SU-DHL-6 (cell line): ENCODE results near the gene PATZ1.

ENCODE experiments used
- H2AFZ ChIP-seq: fragments of 200-600 bp; sonication (generic); 2 replicates; pipeline ENCODE4 v1.6.1; 2014; ENCODE audit warnings: low read depth, mild to moderate bottlenecking, moderate library complexity, mixed read lengths, antibody characterized with exemption, low read length; ENCODE audit not compliant: severe bottlenecking
- H3F3A ChIP-seq: fragments of 200-600 bp; shearing (Covaris generic); 2 replicates; pipeline ENCODE4 v1.6.0; 2016; ENCODE audit warnings: antibody characterized with exemption, mild to moderate bottlenecking; ENCODE audit not compliant: insufficient read depth
- H3K27ac ChIP-seq: fragments of 200-600 bp; sonication (generic); 2 replicates; pipeline ENCODE4 v1.5.1; 2016; ENCODE audit warnings: low read depth, mild to moderate bottlenecking, low read length, moderate library complexity, mixed read lengths
- H3K27me3 ChIP-seq: fragments of 200-600 bp; sonication (generic), shearing (Covaris generic); 2 replicates; pipeline ENCODE4 v1.6.0; 2014; ENCODE audit warnings: mild to moderate bottlenecking, low read length
- H3K36me3 ChIP-seq: fragments of 200-600 bp; sonication (generic); 2 replicates; pipeline ENCODE4 v1.6.1; 2014; ENCODE audit warnings: mild to moderate bottlenecking, low read length, mixed read lengths
- H3K4me2 ChIP-seq: fragments of 300-600, 200-600 bp; shearing (Covaris generic), sonication (generic); 2 replicates; pipeline ENCODE4 v1.6.0; 2014; ENCODE audit warnings: low read length, low read depth, mild to moderate bottlenecking; ENCODE audit not compliant: poor library complexity, severe bottlenecking
- H3K4me3 ChIP-seq: fragments of 200-600 bp; sonication (generic); 2 replicates; pipeline ENCODE4 v1.5.1; 2014; ENCODE audit warnings: antibody characterized with exemption, low read length, mild to moderate bottlenecking, mixed read lengths; ENCODE audit not compliant: insufficient read depth, poor library complexity, severe bottlenecking
- H3K79me2 ChIP-seq: fragments of 200-600 bp; sonication (generic); 2 replicates; pipeline ENCODE4 v1.6.1; 2014; ENCODE audit warnings: mild to moderate bottlenecking, low read length, moderate library complexity; ENCODE audit not compliant: insufficient read depth
- H3K9ac ChIP-seq: fragments of 200-600 bp; sonication (generic); 2 replicates; pipeline ENCODE4 v1.7.0; 2014; ENCODE audit warnings: mild to moderate bottlenecking, low read length
- H3K9me2 ChIP-seq: fragments of 200-600 bp; sonication (generic); replicated peaks from 2 replicates; pipeline ENCODE4 v1.6.1; 2014; ENCODE audit warnings: low read length; ENCODE audit not compliant: insufficient read depth
- H3K9me3 ChIP-seq: fragments of 200-600 bp; sonication (generic); 2 replicates; pipeline ENCODE4 v1.6.1; 2014; ENCODE audit warnings: low read length, mixed read lengths; ENCODE audit not compliant: insufficient read depth
- H4K20me1 ChIP-seq: fragments of 200-600 bp; sonication (generic); 2 replicates; pipeline ENCODE4 v1.6.1; 2014; ENCODE audit warnings: low read depth, mild to moderate bottlenecking, antibody characterized with exemption, low read length, moderate library complexity, mixed read lengths
- EZH2phosphoT487 ChIP-seq: fragments of 200-600 bp; sonication (generic), shearing (Covaris generic); conservative IDR thresholded peaks from 2 replicates; pipeline ENCODE4 v1.6.1; 2018; ENCODE audit warnings: mild to moderate bottlenecking, antibody characterized with exemption, low read length, moderate library complexity, mixed read lengths
- TF ChIP-seq, protein P1 (sequence below): fragments of 200-600 bp; sonication (generic); IDR thresholded peaks from one replicate; pipeline ENCODE4 v1.5.1; 2017; ENCODE audit warnings: antibody characterized with exemption, mild to moderate bottlenecking, low read length, moderate library complexity; ENCODE audit not compliant: insufficient read depth, poor library complexity, severe bottlenecking

The PATZ1 gene

GRCh38 chr22:31363885-31364465 is 17.8 kb upstream of the PATZ1 start:
- Histone ChIP-seq H3K9me2 (no peaks in the 10 kb centered on the region), H3K27me3 (no peaks in the 10 kb centered on the region), H2AFZ (no peak overlapping the region), H3K9ac (no peak overlapping the region), H3K4me2 (no peak overlapping the region), H3K27ac (no peak overlapping the region), H3F3A (no peaks in the 10 kb centered on the region), H4K20me1 (no peaks in the 10 kb centered on the region), H3K79me2 (no peaks in the 10 kb centered on the region), H3K36me3 (no peaks in the 10 kb centered on the region), H3K4me3 (no peak overlapping the region), H3K9me3 (no peaks in the 10 kb centered on the region)
- TF ChIP-seq EZH2phosphoT487: no peak
- TF ChIP-seq, protein P1, sequence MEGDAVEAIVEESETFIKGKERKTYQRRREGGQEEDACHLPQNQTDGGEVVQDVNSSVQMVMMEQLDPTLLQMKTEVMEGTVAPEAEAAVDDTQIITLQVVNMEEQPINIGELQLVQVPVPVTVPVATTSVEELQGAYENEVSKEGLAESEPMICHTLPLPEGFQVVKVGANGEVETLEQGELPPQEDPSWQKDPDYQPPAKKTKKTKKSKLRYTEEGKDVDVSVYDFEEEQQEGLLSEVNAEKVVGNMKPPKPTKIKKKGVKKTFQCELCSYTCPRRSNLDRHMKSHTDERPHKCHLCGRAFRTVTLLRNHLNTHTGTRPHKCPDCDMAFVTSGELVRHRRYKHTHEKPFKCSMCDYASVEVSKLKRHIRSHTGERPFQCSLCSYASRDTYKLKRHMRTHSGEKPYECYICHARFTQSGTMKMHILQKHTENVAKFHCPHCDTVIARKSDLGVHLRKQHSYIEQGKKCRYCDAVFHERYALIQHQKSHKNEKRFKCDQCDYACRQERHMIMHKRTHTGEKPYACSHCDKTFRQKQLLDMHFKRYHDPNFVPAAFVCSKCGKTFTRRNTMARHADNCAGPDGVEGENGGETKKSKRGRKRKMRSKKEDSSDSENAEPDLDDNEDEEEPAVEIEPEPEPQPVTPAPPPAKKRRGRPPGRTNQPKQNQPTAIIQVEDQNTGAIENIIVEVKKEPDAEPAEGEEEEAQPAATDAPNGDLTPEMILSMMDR: no peak

DNA sequence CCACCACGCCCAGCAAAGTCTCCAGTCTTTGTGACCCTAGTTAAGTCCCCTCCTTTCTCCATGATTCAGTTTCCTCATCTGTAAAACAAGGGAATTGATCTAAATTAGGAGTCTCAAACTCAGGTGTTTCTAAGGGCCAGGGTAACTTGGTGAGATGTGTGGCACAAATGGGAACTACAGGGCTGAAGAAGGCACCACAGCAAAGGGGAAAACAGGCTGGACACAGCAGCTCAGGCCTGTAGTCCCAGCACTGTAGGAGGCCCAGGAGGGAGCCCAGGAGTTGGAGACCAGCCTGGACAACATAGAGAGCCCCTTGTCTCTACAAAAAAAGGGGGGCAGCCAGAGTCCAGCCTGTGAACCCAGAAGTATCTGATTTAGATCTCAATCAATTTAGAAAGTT is 15.6 kb upstream of the PATZ1 start:
- no peak overlapping the region for H2AFZ ChIP-seq
- no peaks in the 10 kb centered on the region for H4K20me1 ChIP-seq
- TF ChIP-seq, protein P1: no peak
- TF ChIP-seq EZH2phosphoT487: no peak
- no peaks in the 10 kb centered on the region for H3K36me3 ChIP-seq
- H3F3A ChIP-seq: no peaks in the 10 kb centered on the region
- no peak overlapping the region for H3K4me3 ChIP-seq
- no peaks in the 10 kb centered on the region for H3K79me2 ChIP-seq
- H3K9me2 ChIP-seq: no peaks in the 10 kb centered on the region
- no peak overlapping the region for H3K27ac ChIP-seq
- no peak overlapping the region for H3K9ac ChIP-seq
- H3K27me3 ChIP-seq: no peaks in the 10 kb centered on the region
- H3K4me2 ChIP-seq: no peak overlapping the region
- H3K9me3 ChIP-seq: no peaks in the 10 kb centered on the region

GRCh38 chr22:31360029-31360428 is 13.9 kb upstream of the PATZ1 start:
- Histone ChIP-seq H3K9ac (no peak overlapping the region), H3K4me2 (no peak overlapping the region), H3K79me2 (no peaks in the 10 kb centered on the region), H4K20me1 (no peaks in the 10 kb centered on the region), H3K36me3 (no peaks in the 10 kb centered on the region), H3K9me2 (no peaks in the 10 kb centered on the region), H2AFZ (no peak overlapping the region), H3F3A (no peaks in the 10 kb centered on the region), H3K27ac (no peak overlapping the region), H3K9me3 (no peaks in the 10 kb centered on the region), H3K27me3 (no peaks in the 10 kb centered on the region), H3K4me3 (no peak overlapping the region)
- TF ChIP-seq EZH2phosphoT487: no peak
- TF ChIP-seq, protein P1: no peak
